Measurements from ENCODE around the gene ERC1. TPM values are rescaled to one million over a fixed set of nuclear protein-coding genes. Genes with fewer than 3 reads are reported as not detected.

The ERC1 gene
- total RNA-seq, 4 donors from 2014 or later: 23.5 to 74.8 (median 57.0) TPM

DNA sequence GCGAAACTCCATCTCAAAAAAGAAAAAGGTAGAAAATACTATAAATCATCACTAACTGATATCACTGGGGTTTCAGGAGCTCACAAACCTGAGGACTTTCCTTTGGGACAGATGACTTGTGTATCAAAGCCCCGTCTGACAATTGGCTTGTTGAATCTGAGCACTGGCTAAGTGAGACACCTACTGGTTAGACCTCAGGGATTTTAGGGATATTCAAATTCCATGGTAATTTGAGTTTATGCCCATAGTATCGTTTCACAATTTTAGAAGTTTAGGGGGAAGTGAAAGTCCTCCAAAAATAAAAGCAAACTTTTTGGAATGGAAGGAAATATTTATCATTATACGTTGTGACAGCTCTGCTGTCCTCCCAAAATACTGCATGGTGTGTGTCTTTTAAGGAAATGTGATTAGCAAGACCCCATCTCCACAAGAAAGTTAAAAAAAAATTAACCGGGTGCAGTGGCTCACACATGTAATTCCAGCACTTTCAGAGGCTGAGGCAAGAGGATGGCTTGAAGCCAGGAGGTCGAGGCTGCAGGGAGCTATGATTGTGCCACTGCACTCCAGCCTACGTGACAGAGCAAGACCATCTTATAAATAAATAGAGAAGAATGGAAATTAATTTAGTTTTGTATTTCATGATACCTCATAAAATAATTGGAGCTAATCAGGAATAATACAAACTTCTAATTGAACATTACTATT, 554.1 kb downstream of the ERC1 start:
- H3K36me3 ChIP-seq: no peaks in the 10 kb centered on the region
- no peak overlapping the region for H3K4me3 ChIP-seq
- 44 to 55% methylated on average over 7 of the region's 7 CpGs for WGBS, 2 donors (ENCODE audit: low coverage in 1 of 2)
- in situ Hi-C loops (cut with MboI; ENCODE audit: low pct_ligation_motif_present in 1 of 4, low pct_unique_long_range_greater_than_20kb in 1 of 4, low sequenced_read_pairs in 3 of 4): no loop called here
- H3K27ac ChIP-seq: no peak overlapping the region
- no peak for DNase-seq
- peaks cover 0 to 4% (median 0%) of the 10 kb centered on the region in 4 donors for H3K4me1 ChIP-seq
- no peaks in the 10 kb centered on the region for H3K9me3 ChIP-seq
- H3K27me3 ChIP-seq: no peaks in the 10 kb centered on the region
- intact Hi-C loops (cut with DNase I; ENCODE audit: low total_unique reads): no loop called here
- TF ChIP-seq, protein P1, sequence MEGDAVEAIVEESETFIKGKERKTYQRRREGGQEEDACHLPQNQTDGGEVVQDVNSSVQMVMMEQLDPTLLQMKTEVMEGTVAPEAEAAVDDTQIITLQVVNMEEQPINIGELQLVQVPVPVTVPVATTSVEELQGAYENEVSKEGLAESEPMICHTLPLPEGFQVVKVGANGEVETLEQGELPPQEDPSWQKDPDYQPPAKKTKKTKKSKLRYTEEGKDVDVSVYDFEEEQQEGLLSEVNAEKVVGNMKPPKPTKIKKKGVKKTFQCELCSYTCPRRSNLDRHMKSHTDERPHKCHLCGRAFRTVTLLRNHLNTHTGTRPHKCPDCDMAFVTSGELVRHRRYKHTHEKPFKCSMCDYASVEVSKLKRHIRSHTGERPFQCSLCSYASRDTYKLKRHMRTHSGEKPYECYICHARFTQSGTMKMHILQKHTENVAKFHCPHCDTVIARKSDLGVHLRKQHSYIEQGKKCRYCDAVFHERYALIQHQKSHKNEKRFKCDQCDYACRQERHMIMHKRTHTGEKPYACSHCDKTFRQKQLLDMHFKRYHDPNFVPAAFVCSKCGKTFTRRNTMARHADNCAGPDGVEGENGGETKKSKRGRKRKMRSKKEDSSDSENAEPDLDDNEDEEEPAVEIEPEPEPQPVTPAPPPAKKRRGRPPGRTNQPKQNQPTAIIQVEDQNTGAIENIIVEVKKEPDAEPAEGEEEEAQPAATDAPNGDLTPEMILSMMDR (IDR thresholded peaks at IDR 0.05): peak in 4 of 5 experiments; percentile 13 to 29 (median 26)
- TF ChIP-seq POLR2A (IDR thresholded peaks at IDR 0.05): no peak
- TF ChIP-seq POLR2AphosphoS5 (IDR thresholded peaks at IDR 0.05): no peak
- TF ChIP-seq EP300 (IDR thresholded peaks at IDR 0.05; ENCODE audit: low read depth): no peak

Other genes with a start within 250 kb of the ERC1 start
- 100 to 1,000 TPM in 1 of 4 donors, 10 to 100 TPM in 3; 79.2 to 169 (median 92.1) TPM for gene WNK1, start 238.6 kb upstream of the ERC1 start, total RNA-seq
- 10 to 100 TPM; 12.7 to 84.2 (median 31.4) TPM for gene RAD52, start 41.5 kb upstream of the ERC1 start, total RNA-seq